ENCODE data around the gene QRFPR.
A peak's percentile ranks its signal among the peaks of the same experiment; 100 is the strongest.
"Not testable (repeated sequence)": the region's sequence is repeated elsewhere in the genome, so short reads cannot be mapped to it uniquely, and the experiment has no call there.

Gene QRFPR

GRCh38 chr4:121380776-121381462 is at the start of gene QRFPR:
QRFPR (minus strand) TSS chr4:121381018; CDS start chr4:121380647, 371 bp downstream.
- no peak for DNase-seq (ENCODE audit: extremely low read depth in 1 of 2, low read depth in 1 of 2)

DNA sequence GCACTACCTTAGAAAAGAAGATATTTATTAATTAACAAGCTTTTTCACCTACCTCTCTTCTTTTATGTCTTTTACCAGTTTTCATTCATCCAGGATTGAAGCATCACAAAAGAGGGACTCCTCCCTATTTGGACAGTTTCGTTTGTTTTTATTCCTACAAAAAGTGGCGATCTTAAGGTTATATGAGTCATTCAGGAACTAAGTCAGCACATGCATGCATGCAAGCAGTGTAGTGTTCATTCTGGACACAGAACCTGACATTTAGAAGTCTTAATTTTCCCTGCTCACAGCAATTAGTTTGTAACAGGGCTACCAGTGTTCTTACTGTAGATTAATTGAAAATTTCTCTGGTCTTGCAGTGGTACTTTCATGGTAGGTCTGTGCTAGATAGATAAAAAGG is 47.9 kb upstream of the QRFPR start:
- DNase-seq (ENCODE audit: extremely low read depth in 1 of 2, low read depth in 1 of 2): no peak

- no peak for DNase-seq (ENCODE audit: extremely low read depth in 1 of 2, low read depth in 1 of 2)
These were observed 40.8 kb upstream of the QRFPR start for GRCh38 chr4:121421594-121421993.

DNA sequence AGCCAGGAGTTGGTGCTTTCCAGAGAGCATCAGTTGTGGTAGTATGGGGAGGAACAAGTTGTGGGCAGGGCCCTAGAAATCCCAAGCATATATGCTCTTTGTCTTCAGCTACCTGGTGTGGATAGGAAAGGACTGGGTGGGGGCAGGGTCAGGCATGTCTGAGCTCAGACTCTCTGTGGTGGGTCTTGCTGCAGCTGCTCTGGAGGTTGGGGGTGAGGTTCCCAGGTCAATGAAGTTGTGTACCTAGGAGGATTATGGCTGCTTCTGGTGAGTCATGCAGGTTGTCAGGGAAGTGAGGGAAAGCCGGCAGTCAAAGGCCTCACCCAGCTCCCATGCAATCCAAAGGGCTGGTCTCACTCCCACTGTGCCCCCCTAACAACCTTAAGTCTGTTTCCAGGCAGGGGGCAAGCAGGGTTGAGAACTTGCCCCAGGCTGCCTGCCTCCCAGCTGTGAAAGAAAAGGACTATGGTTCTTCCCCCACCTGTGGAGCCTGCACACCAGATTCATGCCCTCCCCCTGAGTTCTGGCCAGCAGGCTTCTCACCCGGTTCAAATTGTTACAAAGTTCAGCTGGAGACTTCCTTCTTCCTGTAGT is 30.4 kb upstream of the QRFPR start:
- no peak for DNase-seq (ENCODE audit: extremely low read depth in 1 of 2, low read depth in 1 of 2)

- DNase-seq (ENCODE audit: extremely low read depth in 1 of 2, low read depth in 1 of 2): not testable (repeated sequence)
These were observed 27.7 kb upstream of the QRFPR start for GRCh38 chr4:121408567-121408966.

DNA sequence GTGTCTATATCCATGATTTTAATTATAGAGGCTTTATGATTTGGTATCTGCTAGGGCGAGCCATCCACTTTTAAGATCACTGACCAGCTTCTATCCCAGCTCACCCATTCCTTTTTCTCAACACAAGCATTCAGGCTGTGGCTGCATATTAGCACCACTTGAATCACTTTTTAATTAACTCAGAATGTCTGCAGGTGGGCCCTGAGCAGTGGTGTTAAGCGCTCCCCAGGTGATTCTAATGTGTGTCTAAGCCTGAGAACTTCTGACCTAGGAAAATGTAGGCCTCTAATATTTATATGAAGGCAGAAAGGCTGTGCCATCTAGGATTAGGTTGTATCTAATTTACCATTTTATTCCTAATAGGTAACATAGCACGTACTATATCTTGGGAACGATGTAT is 19.8 kb upstream of the QRFPR start:
- DNase-seq (ENCODE audit: extremely low read depth in 1 of 2, low read depth in 1 of 2): no peak

GRCh38 chr4:121397941-121398601 is 17.3 kb upstream of the QRFPR start:
- no peak for DNase-seq (ENCODE audit: extremely low read depth in 1 of 2, low read depth in 1 of 2)

GRCh38 chr4:121397434-121397833 is 16.6 kb upstream of the QRFPR start:
- no peak for DNase-seq (ENCODE audit: extremely low read depth in 1 of 2, low read depth in 1 of 2)

- DNase-seq (ENCODE audit: extremely low read depth in 1 of 2, low read depth in 1 of 2): no peak
These were observed 11.7 kb upstream of the QRFPR start for GRCh38 chr4:121392426-121393086.

DNA sequence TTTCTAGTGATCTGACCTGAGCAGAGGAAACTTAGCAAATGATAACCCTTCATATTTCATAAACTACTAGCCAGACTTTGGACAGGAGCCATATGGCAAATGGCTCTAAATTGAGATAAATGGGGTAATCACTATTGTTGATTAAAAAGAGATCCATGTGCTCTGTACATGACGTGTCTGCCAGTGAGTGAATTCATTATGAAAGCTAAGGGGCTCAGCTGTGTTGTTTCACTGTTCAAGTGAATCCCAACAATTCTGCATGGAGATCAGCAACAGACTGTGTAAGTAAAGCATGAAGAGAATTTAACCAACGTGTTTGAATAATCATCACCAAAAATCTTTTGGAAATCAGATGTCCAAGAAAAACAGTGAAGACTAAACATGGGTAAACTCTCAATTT is 9.5 kb upstream of the QRFPR start:
- DNase-seq (ENCODE audit: extremely low read depth in 1 of 2, low read depth in 1 of 2): no peak

- DNase-seq (ENCODE audit: extremely low read depth in 1 of 2, low read depth in 1 of 2): no peak
These were observed 1.5 kb downstream of the QRFPR start for GRCh38 chr4:121379276-121379675.

DNA sequence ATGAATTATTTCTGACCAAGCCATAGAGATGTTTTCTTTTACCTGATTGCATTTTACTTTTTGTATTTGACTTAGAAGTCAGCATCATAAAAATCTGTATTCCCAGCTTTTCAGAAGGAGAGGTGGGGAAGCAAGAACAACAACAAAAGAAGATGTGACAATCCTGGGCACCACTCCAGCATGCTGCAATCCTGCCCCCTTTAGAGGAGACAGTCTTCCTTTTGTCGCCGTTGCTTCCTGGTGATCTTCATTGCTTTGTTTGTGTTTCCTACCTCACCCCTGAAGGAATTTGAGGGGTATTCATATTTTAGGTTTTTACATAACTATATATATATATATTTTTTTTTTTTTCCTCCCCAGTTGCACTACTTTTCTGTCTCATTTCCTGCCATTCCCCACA is 3.7 kb downstream of the QRFPR start:
- DNase-seq (ENCODE audit: extremely low read depth in 1 of 2, low read depth in 1 of 2): no peak

- no peak for DNase-seq (ENCODE audit: extremely low read depth in 1 of 2, low read depth in 1 of 2)
These were observed 4.3 kb downstream of the QRFPR start for GRCh38 chr4:121376556-121376955.

- DNase-seq (ENCODE audit: extremely low read depth in 1 of 2, low read depth in 1 of 2): no peak
These were observed 4.7 kb downstream of the QRFPR start for GRCh38 chr4:121376097-121376496.

DNA sequence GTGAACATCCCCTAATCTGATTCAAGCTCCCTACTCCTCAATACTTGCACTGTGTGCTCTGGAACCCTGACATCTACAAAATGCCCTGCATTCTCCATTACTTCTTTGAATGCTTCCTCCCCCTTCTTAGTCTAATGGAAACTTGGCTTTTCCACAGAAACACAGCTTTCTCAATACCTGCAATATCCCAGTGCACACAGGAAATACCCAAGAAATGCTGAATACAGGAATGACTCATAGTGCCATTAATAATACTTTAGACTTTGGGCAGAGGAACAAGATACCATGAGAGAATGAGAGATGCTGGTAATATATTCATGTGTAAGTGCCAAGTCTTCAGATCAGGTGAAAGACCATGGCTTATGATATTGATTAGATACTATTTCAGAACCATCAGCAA is 5.6 kb downstream of the QRFPR start:
- DNase-seq (ENCODE audit: extremely low read depth in 1 of 2, low read depth in 1 of 2): no peak

DNA sequence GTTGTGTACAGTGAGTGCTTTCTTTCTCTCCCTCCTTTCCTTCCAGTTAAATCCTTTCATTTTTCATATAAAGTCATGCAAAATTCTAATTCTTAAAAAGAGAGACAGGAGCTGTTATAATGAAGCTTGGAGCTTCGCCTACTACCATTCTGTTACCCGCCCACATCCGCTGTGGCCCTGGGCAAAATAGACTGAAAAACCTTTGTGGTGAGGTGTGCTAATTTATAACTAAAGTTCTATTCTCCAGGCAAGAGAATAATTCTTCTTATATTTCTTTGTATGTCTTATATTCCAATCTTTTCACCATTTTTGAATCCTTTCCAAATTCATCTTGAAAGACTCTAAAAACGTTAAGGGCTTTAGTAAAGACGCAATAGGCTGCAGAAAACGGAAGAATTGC is 7.0 kb downstream of the QRFPR start:
- DNase-seq (ENCODE audit: extremely low read depth in 1 of 2, low read depth in 1 of 2): no peak

DNA sequence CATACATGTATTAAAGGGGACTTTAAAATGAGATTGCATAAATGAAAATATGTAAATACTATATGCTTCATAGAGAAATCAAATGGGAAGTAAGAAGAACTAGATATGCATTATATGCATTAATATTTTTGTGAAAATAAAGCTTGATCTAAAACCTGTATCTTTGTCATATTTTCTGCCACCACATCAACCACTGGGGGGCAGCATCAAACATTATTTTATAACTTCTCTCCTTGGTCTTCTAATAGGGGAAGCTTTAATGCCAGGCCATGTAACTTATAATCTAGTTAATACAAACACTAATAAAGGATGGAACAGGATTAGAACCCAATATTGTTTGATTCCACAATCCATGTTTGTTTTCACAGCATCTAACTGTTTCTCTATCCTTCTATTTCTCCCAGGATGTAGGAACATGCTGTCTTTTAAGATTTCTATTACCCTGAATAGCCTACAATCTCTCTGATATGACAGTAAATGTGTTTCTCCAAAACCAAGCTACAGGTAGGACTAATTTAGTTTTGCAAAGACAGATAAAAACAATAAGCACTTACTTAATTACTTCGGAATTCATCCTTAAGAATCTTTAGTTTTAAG is 10.0 kb downstream of the QRFPR start:
- peak in 1 of 2 donors; percentile 4 for DNase-seq (ENCODE audit: extremely low read depth in 1 of 2, low read depth in 1 of 2)

- DNase-seq (ENCODE audit: extremely low read depth in 1 of 2, low read depth in 1 of 2): no peak
These were observed 20.3 kb downstream of the QRFPR start for GRCh38 chr4:121360495-121360894.

GRCh38 chr4:121358473-121358872 is 22.3 kb downstream of the QRFPR start:
- no peak for DNase-seq (ENCODE audit: extremely low read depth in 1 of 2, low read depth in 1 of 2)

- DNase-seq (ENCODE audit: extremely low read depth in 1 of 2, low read depth in 1 of 2): no peak
These were observed 27.6 kb downstream of the QRFPR start for GRCh38 chr4:121353213-121353612.

GRCh38 chr4:121344098-121344497 is 36.7 kb downstream of the QRFPR start:
- no peak for DNase-seq (ENCODE audit: extremely low read depth in 1 of 2, low read depth in 1 of 2)

Data from stimulated activated CD8-positive, alpha-beta memory T cell treated with anti-CD3 and anti-CD28 coated beads, Interleukin-7, amount 100 ng/mL, for 48 hours (primary cell).